ENCODE data around the gene NRGN. TPM values are rescaled to one million over a fixed set of nuclear protein-coding genes. Genes with fewer than 3 reads are reported as not detected.

NRGN gene
- total and polyA plus RNA-seq, 10 of the 15 experiments (the other 5 are each of a cell fraction or from before 2014, with no cell fraction given) = 0.36 to 3.2 (median 1.1) TPM; not detected in 2

DNA sequence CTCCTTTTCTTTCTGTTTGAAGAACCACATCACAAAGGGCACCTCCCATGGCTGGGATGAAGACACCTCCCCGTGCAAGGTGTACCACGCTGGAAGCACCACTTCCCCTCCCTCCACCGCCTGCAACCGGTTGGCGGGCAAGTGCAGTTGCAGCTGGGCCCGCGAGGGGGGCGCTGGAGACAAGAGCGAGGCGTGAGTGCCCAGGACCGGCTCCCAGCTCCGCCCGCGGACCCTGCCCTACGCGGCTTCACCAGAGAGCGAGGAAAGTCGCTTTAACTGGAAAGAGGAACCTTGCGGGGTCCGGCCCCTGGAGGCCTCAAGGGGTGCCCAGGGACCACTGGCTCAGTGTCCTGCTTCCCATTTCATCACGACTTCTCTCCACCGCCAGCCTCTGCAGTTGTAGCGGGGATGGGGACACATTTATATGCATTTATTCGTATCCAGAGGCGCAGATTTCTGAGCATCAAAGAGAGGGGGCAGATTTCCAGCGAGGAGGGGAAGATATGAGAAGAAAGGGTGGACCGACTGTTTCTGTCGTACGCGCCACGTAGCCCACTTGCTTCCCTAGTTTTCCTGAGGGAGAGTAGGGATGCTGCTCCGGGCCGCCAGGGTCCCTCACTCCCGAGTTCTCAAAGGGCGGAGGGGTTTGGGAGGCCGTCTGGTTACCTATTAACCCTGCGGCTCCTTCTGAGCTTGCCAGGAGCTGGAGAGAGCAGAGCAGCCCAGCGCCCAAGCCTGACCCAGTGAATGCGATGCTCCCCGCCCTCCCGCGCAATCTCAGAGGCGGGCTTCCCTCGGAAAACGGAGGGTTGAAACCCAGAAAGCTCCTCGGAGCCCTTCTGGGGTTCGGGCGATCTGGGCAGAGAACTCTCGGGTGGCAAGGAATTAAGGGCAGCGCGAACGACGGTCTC, 18.9 kb downstream of the NRGN start (continued):
- 0 out of 2 replicates have a peak, but pooled peaks have one; percentile 59 for TF ChIP-seq TCF12 (IDR thresholded peaks at IDR 0.05; ENCODE audit: low read depth, low read length)
- peak; percentile 74; the same call in 1 of the 2 replicates for TF ChIP-seq RB1 (IDR thresholded peaks at IDR 0.05; ENCODE audit: borderline replicate concordance)
- TF ChIP-seq, protein P1, sequence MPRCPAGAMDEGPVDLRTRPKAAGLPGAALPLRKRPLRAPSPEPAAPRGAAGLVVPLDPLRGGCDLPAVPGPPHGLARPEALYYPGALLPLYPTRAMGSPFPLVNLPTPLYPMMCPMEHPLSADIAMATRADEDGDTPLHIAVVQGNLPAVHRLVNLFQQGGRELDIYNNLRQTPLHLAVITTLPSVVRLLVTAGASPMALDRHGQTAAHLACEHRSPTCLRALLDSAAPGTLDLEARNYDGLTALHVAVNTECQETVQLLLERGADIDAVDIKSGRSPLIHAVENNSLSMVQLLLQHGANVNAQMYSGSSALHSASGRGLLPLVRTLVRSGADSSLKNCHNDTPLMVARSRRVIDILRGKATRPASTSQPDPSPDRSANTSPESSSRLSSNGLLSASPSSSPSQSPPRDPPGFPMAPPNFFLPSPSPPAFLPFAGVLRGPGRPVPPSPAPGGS (IDR thresholded peaks at IDR 0.05; ENCODE audit: borderline replicate concordance, insufficient read depth, low read depth, low read length, poor library complexity, severe bottlenecking) = no peak
- TF ChIP-seq, protein P2, sequence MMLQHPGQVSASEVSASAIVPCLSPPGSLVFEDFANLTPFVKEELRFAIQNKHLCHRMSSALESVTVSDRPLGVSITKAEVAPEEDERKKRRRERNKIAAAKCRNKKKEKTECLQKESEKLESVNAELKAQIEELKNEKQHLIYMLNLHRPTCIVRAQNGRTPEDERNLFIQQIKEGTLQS (IDR thresholded peaks at IDR 0.05; ENCODE audit: borderline replicate concordance, extremely low read depth, low read depth, low read length) = no peak
- 0 out of 2 replicates have a peak, but pooled peaks have one; percentile 25 for TF ChIP-seq RUNX3 (IDR thresholded peaks at IDR 0.05; ENCODE audit: low read length)
- TF ChIP-seq, protein P3, sequence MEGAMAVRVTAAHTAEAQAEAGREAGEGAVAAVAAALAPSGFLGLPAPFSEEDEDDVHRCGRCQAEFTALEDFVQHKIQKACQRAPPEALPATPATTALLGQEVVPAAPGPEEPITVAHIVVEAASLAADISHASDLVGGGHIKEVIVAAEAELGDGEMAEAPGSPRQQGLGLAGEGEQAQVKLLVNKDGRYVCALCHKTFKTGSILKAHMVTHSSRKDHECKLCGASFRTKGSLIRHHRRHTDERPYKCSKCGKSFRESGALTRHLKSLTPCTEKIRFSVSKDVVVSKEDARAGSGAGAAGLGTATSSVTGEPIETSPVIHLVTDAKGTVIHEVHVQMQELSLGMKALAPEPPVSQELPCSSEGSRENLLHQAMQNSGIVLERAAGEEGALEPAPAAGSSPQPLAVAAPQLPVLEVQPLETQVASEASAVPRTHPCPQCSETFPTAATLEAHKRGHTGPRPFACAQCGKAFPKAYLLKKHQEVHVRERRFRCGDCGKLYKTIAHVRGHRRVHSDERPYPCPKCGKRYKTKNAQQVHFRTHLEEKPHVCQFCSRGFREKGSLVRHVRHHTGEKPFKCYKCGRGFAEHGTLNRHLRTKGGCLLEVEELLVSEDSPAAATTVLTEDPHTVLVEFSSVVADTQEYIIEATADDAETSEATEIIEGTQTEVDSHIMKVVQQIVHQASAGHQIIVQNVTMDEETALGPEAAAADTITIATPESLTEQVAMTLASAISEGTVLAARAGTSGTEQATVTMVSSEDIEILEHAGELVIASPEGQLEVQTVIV (IDR thresholded peaks at IDR 0.05; ENCODE audit: borderline replicate concordance, partially characterized antibody) = no peak
- 0 out of 2 replicates have a peak, but pooled peaks have one; percentile 35 for TF ChIP-seq ZSCAN29 (IDR thresholded peaks at IDR 0.05)
- TF ChIP-seq SMC3 (IDR thresholded peaks at IDR 0.05; ENCODE audit: borderline replicate concordance, low read length) = peak; percentile 32; the same call in 1 of the 2 replicates
- TF ChIP-seq, protein P4, sequence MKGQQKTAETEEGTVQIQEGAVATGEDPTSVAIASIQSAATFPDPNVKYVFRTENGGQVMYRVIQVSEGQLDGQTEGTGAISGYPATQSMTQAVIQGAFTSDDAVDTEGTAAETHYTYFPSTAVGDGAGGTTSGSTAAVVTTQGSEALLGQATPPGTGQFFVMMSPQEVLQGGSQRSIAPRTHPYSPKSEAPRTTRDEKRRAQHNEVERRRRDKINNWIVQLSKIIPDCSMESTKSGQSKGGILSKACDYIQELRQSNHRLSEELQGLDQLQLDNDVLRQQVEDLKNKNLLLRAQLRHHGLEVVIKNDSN (IDR thresholded peaks at IDR 0.05; ENCODE audit: borderline replicate concordance, extremely low read length, insufficient read depth, low read depth, low read length) = no peak
- peak; percentile 93 for TF ChIP-seq SMARCA5 (IDR thresholded peaks at IDR 0.05)
- no peak for TF ChIP-seq NFIC (IDR thresholded peaks at IDR 0.05; ENCODE audit: low read depth, low read length)
- peak; percentile 64 for TF ChIP-seq EED (IDR thresholded peaks at IDR 0.05; ENCODE audit: low read depth)
- TF ChIP-seq IKZF2 (IDR thresholded peaks at IDR 0.05) = peak; percentile 46 to 47; a peak in 2 of 4 replicates
- TF ChIP-seq POLR2A (IDR thresholded peaks at IDR 0.05; ENCODE audit: low read depth, low read length) = 0 out of 2 replicates have a peak, but pooled peaks have one; percentile 28
- TF ChIP-seq YY1 (IDR thresholded peaks at IDR 0.05; ENCODE audit: low read depth, low read length) = 0 out of 2 replicates have a peak, but pooled peaks have one; percentile 27
- TF ChIP-seq RAD21 (IDR thresholded peaks at IDR 0.05; ENCODE audit: insufficient read depth, low read depth, low read length) = peak; percentile 57
- no peak for TF ChIP-seq SMAD5 (IDR thresholded peaks at IDR 0.05; ENCODE audit: low read depth)
- no peak for TF ChIP-seq KAT2A (conservative IDR thresholded peaks at IDR 0.05; ENCODE audit: control insufficient read depth, low read depth, low read length)
- peak; percentile 50; the same call in 1 of the 2 replicates for TF ChIP-seq GATAD2B (conservative IDR thresholded peaks at IDR 0.05; ENCODE audit: low read depth)
- TF ChIP-seq IKZF1 (conservative IDR thresholded peaks at IDR 0.05) = peak; percentile 72
- TF ChIP-seq NR2F1 (conservative IDR thresholded peaks at IDR 0.05) = no peak
- no peak for TF ChIP-seq YBX1 (IDR thresholded peaks at IDR 0.05)

Data from GM12878 (cell line).